GM12878 (cell line): ENCODE measurements around the gene DNAI4. TPM values are rescaled to one million over a fixed set of nuclear protein-coding genes. Genes with fewer than 3 reads are reported as not detected.
A peak's percentile ranks its signal among the peaks of the same experiment; 100 is the strongest.

Experiments
- ATF3 ChIP-seq: IDR thresholded peaks from 2 replicates; pipeline ENCODE4 v1.6.1; 2011; ENCODE audit warnings: low read depth, mild to moderate bottlenecking, low read length, moderate library complexity, borderline replicate concordance; ENCODE audit errors: extremely low read depth
- CTCF ChIP-seq, 3 experiments: IDR thresholded peaks in 2 of 3; conservative IDR thresholded peaks in 1 of 3; 2 replicates each; pipeline ENCODE4 v1.5.1; 2011; ENCODE audit warnings: low read depth in 3 of 3, low read length in 3 of 3, mild to moderate bottlenecking in 3 of 3, control low read depth in 2 of 3, moderate library complexity in 2 of 3, inconsistent platforms in 1 of 3, mixed read lengths in 1 of 3; ENCODE audit not compliant: control insufficient read depth in 2 of 3, insufficient read depth in 1 of 3; ENCODE audit errors: extremely low read depth in 1 of 3
- E2F4 ChIP-seq: IDR thresholded peaks from 2 replicates; pipeline ENCODE4 v1.6.1; 2012; ENCODE audit warnings: low read depth, low read length, improper control_type of control experiment
- EGR1 ChIP-seq, 2 experiments: IDR thresholded peaks; 1 replicate in 1 of 2; 2 replicates in 1 of 2; pipeline ENCODE4 v1.6.1; 2011 to 2012; ENCODE audit warnings: low read depth in 2 of 2, low read length in 2 of 2, borderline replicate concordance in 1 of 2, mild to moderate bottlenecking in 1 of 2, moderate library complexity in 1 of 2
- ELK1 ChIP-seq: IDR thresholded peaks from 2 replicates; pipeline ENCODE4 v1.6.1; 2012; ENCODE audit warnings: low read depth, low read length, improper control_type of control experiment
- GABPA ChIP-seq: IDR thresholded peaks from 2 replicates; pipeline ENCODE4 v1.6.1; 2014; ENCODE audit warnings: antibody characterized with exemption, low read depth, mild to moderate bottlenecking, inconsistent platforms
- JUND ChIP-seq: IDR thresholded peaks from 2 replicates; pipeline ENCODE4 v1.6.1; 2012; ENCODE audit warnings: low read depth, mild to moderate bottlenecking, low read length, improper control_type of control experiment, moderate library complexity
- MLLT1 ChIP-seq: fragments of 450-650 bp; IDR thresholded peaks from 2 replicates; pipeline ENCODE4 v1.6.1; 2016; ENCODE audit warnings: mild to moderate bottlenecking
- NR2C1 ChIP-seq: fragments of 450-650 bp; IDR thresholded peaks from 2 replicates; pipeline ENCODE4 v1.6.1; 2017; ENCODE audit warnings: antibody characterized with exemption, mild to moderate bottlenecking, moderate library complexity
- PAX5 ChIP-seq: IDR thresholded peaks from 2 replicates; pipeline ENCODE4 v1.6.1; 2011; ENCODE audit warnings: low read depth, low read length, borderline replicate concordance
- POLR2AphosphoS5 ChIP-seq: IDR thresholded peaks from 2 replicates; pipeline ENCODE4 v1.6.1; 2011; ENCODE audit warnings: mild to moderate bottlenecking, low read length, inconsistent platforms
- RELA ChIP-seq: fragments of 450-650 bp; IDR thresholded peaks from 2 replicates; pipeline ENCODE4 v1.8.0; 2014; ENCODE audit warnings: borderline replicate concordance; ENCODE audit not compliant: partially characterized antibody
- RELB ChIP-seq: fragments of 450-650 bp; IDR thresholded peaks from 2 replicates; pipeline ENCODE4 v1.6.1; 2017; ENCODE audit warnings: low read depth, mild to moderate bottlenecking, moderate library complexity
- SP1 ChIP-seq: IDR thresholded peaks from one replicate; pipeline ENCODE4 v1.6.1; 2011; ENCODE audit warnings: low read depth, low read length
- ZBTB40 ChIP-seq: fragments of 450-650 bp; IDR thresholded peaks from 2 replicates; pipeline ENCODE4 v1.6.1; 2016; ENCODE audit warnings: mild to moderate bottlenecking, moderate library complexity, borderline replicate concordance
- polyA plus RNA-seq, 11 experiments: library from polyadenylated mRNA; depleted of rRNA in 4 of 11; unstranded in 6 of 11; stranded (reverse) in 5 of 11; fragments of >200 nt; fragmentation: Nextera tagmentation in 4 of 11; fragmentation: Illumina TruSeq in 1 of 11; extraction: Ambion mirVana in 4 of 11; extraction: Trizol in 1 of 11; gene quantifications; 1 replicate in 1 of 11; 2 replicates in 10 of 11; pipeline versions ENCODE4 v1.2.1 to v1.2.3, GENCODE V29; 2011 to 2016; ENCODE audit warnings: inconsistent platforms in 2 of 11, missing spikeins in 2 of 11, low read depth in 1 of 11
- total RNA-seq, 4 experiments: library from RNA; depleted of rRNA in 3 of 4; stranded (reverse); fragments of >200 nt in 3 of 4; fragmentation: Illumina TruSeq in 1 of 4; extraction: Trizol in 1 of 4; gene quantifications; 2 replicates each; pipeline versions ENCODE4 v1.2.1 to v1.2.3, GENCODE V29; 2013 to 2021

Gene DNAI4
- total and polyA plus RNA-seq, 10 of the 15 experiments (the other 5 are each of a cell fraction or from before 2014, with no cell fraction given), result 0.13 to 2.3 (median 0.27) TPM; not detected in 1

- TF ChIP-seq ZBTB40, result peak; percentile 89; the same call in 1 of the 2 replicates
- TF ChIP-seq NR2C1, result peak; percentile 39; the same call in 1 of the 2 replicates
- TF ChIP-seq CTCF (IDR thresholded peaks at IDR 0.05 in 2 of 3, conservative IDR thresholded peaks at IDR 0.05 in 1 of 3; ENCODE audit: control insufficient read depth in 2 of 3, extremely low read depth in 1 of 3, insufficient read depth in 1 of 3, low read depth in 3 of 3, low read length in 3 of 3), result peak; percentile 14 to 30 (median 21); a peak in 3 of 6 replicates
- peak; percentile 85 for TF ChIP-seq GABPA
- peak; percentile 74 for TF ChIP-seq MLLT1
- no peak for TF ChIP-seq PAX5
- peak; percentile 87 for TF ChIP-seq SP1
- TF ChIP-seq JUND, result no peak
- TF ChIP-seq ELK1, result peak; percentile 80; the same call in 1 of the 2 replicates
- TF ChIP-seq ATF3, result no peak
- TF ChIP-seq RELB, result peak; percentile 79
- peak; percentile 33 for TF ChIP-seq RELA
- no peak for TF ChIP-seq E2F4
- TF ChIP-seq EGR1 (IDR thresholded peaks at IDR 0.05; ENCODE audit: borderline replicate concordance in 1 of 2, low read depth in 2 of 2, low read length in 2 of 2), result peak in 1 of 2 experiments; percentile 71; a peak in 2 of 3 replicates
- TF ChIP-seq POLR2AphosphoS5, result peak; percentile 84
These were observed at the start of gene DNAI4, which contains the start of gene MIER1 (continued) for GRCh38 chr1:66924756-66925557.
